GM23338 (cell line): ENCODE data around the gene SFT2D1. TPM values are rescaled to one million over a fixed set of nuclear protein-coding genes. Genes with fewer than 3 reads are reported as not detected.

Experiments used
- ATAC-seq: fragments of 200-7000 bp; cut with Tn5 transposase; 3 replicates; pipeline ENCODE4 v1.9.1; 2020
- DNase-seq: peaks from one replicate; pipeline ENCODE4 v3.0.0-alpha.2; 2015; ENCODE audit warnings: low spot score
- H2AFZ ChIP-seq: fragments of 200-600 bp; sonication (generic); 2 replicates; pipeline ENCODE4 v1.8.0; 2016; ENCODE audit warnings: antibody characterized with exemption, mild to moderate bottlenecking, moderate library complexity
- H3F3A ChIP-seq: fragments of 200-600 bp; sonication (generic); replicated peaks from 2 replicates; pipeline ENCODE4 v1.8.0; 2017; ENCODE audit warnings: antibody characterized with exemption, mixed run types, low read depth
- H3K27ac ChIP-seq: fragments of 200-600 bp; sonication (generic); 2 replicates; pipeline ENCODE4 v1.6.1; 2016; ENCODE audit warnings: low read depth
- H3K27me3 ChIP-seq: fragments of 200-600 bp; sonication (generic); 2 replicates; pipeline ENCODE4 v1.8.0; 2016; ENCODE audit warnings: mild to moderate bottlenecking, mixed run types, moderate library complexity; ENCODE audit not compliant: insufficient read depth
- H3K36me3 ChIP-seq: fragments of 200-600 bp; sonication (generic); 2 replicates; pipeline ENCODE4 v1.8.0; 2016; ENCODE audit warnings: mild to moderate bottlenecking; ENCODE audit not compliant: insufficient read depth
- H3K4me1 ChIP-seq: fragments of 200-600 bp; sonication (generic); 2 replicates; pipeline ENCODE4 v1.8.0; 2016; ENCODE audit warnings: mild to moderate bottlenecking, moderate library complexity; ENCODE audit not compliant: insufficient read depth
- H3K4me2 ChIP-seq: fragments of 200-600 bp; sonication (generic); 2 replicates; pipeline ENCODE4 v1.7.1; 2017; ENCODE audit warnings: mixed run types
- H3K4me3 ChIP-seq: fragments of 200-600 bp; sonication (generic); 2 replicates; pipeline ENCODE4 v1.6.1; 2016; ENCODE audit warnings: mixed run types
- H3K79me2 ChIP-seq: fragments of 200-600 bp; sonication (generic); replicated peaks from 2 replicates; pipeline ENCODE4 v1.8.0; 2017; ENCODE audit warnings: mild to moderate bottlenecking; ENCODE audit not compliant: insufficient read depth
- H3K9me2 ChIP-seq: fragments of 200-600 bp; sonication (generic); 2 replicates; pipeline ENCODE4 v1.8.0; 2017; ENCODE audit not compliant: insufficient read depth
- H4K20me1 ChIP-seq: fragments of 200-600 bp; sonication (generic); replicated peaks from 2 replicates; pipeline ENCODE4 v1.8.0; 2017; ENCODE audit warnings: mild to moderate bottlenecking; ENCODE audit not compliant: insufficient read depth
- H3K27ac Mint-ChIP-seq: 2 replicates; pipeline ENCODE4 v1.8.0; 2020; ENCODE audit warnings: inconsistent platforms, mild to moderate bottlenecking, moderate library complexity, mixed read lengths
- H3K27me3 Mint-ChIP-seq: 3 replicates; pipeline ENCODE4 v1.8.0; 2022; ENCODE audit warnings: low read depth, mild to moderate bottlenecking, moderate library complexity, mixed read lengths, inconsistent platforms; ENCODE audit not compliant: insufficient read depth, poor library complexity
- H3K36me3 Mint-ChIP-seq: 3 replicates; pipeline ENCODE4 v1.8.0; 2021; ENCODE audit warnings: low read depth, mild to moderate bottlenecking, inconsistent platforms, moderate library complexity, mixed read lengths
- H3K4me1 Mint-ChIP-seq: 3 replicates; pipeline ENCODE4 v1.8.0; 2020; ENCODE audit warnings: mild to moderate bottlenecking, inconsistent platforms, mixed read lengths
- H3K4me3 Mint-ChIP-seq: 3 replicates; pipeline ENCODE4 v1.8.0; 2021; ENCODE audit warnings: moderate library complexity, mild to moderate bottlenecking, inconsistent platforms, mixed read lengths
- H3K9me3 Mint-ChIP-seq: 3 replicates; pipeline ENCODE4 v1.8.0; 2020; ENCODE audit warnings: moderate library complexity, mild to moderate bottlenecking, inconsistent platforms, mixed read lengths
- CREB1 ChIP-seq: fragments of 250-450 bp; sonication (Bioruptor Pico); IDR thresholded peaks from 2 replicates; pipeline ENCODE4 v1.5.0; 2020; ENCODE audit warnings: low read depth, mild to moderate bottlenecking, moderate library complexity
- EZH2 ChIP-seq: fragments of 200-600 bp; sonication (generic); IDR thresholded peaks from one replicate; pipeline ENCODE4 v1.8.0; 2017; ENCODE audit warnings: antibody characterized with exemption, mild to moderate bottlenecking, low read depth; ENCODE audit not compliant: unreplicated experiment
- EZH2phosphoT487 ChIP-seq: fragments of 200-600 bp; sonication (generic); IDR thresholded peaks from one replicate; pipeline ENCODE4 v1.8.1; 2018; ENCODE audit warnings: antibody characterized with exemption; ENCODE audit not compliant: unreplicated experiment
- JUNB ChIP-seq: IDR thresholded peaks from one replicate; pipeline ENCODE4 v1.6.1; 2016; ENCODE audit warnings: antibody characterized with exemption; ENCODE audit not compliant: unreplicated experiment
- NANOG ChIP-seq: IDR thresholded peaks from 2 replicates; pipeline ENCODE4 v1.6.1; 2016; ENCODE audit warnings: antibody characterized with exemption, borderline replicate concordance
- POLR2AphosphoS5 ChIP-seq: IDR thresholded peaks from 2 replicates; pipeline ENCODE4 v1.6.1; 2016; ENCODE audit warnings: antibody characterized with exemption, low read depth
- STAT1 ChIP-seq: IDR thresholded peaks from one replicate; pipeline ENCODE4 v1.6.1; 2016; ENCODE audit warnings: antibody characterized with exemption; ENCODE audit not compliant: unreplicated experiment
- ZNF114 ChIP-seq: fragments of 250-450 bp; sonication (Bioruptor Pico); IDR thresholded peaks from 2 replicates; pipeline ENCODE4 v1.5.0; 2020; ENCODE audit warnings: mild to moderate bottlenecking, moderate library complexity
- ZNF331 ChIP-seq: fragments of 250-450 bp; sonication (Bioruptor Pico); IDR thresholded peaks from 2 replicates; pipeline ENCODE4 v1.5.0; 2020; ENCODE audit warnings: low read depth, mild to moderate bottlenecking, moderate library complexity
- polyA plus RNA-seq: library from polyadenylated mRNA; unstranded; fragments of >200 nt; fragmentation: Nextera tagmentation; extraction: Ambion mirVana; gene quantifications from 2 replicates; pipeline ENCODE4 v1.2.1, GENCODE V29; 2016
- total RNA-seq: library from RNA; depleted of rRNA; stranded (reverse); fragments of >200 nt; shearing (Covaris generic); gene quantifications from 2 replicates; pipeline ENCODE4 v1.2.3, GENCODE V29; 2014
- TF ChIP-seq, protein P1 (sequence below): IDR thresholded peaks from 2 replicates; pipeline ENCODE4 v1.6.1; 2016; ENCODE audit warnings: antibody characterized with exemption
- TF ChIP-seq, protein P2 (sequence below), 2 experiments: fragments of 200-600 bp in 1 of 2; sonication (generic) in 1 of 2; conservative IDR thresholded peaks; 2 replicates each; pipeline versions ENCODE4 v1.5.1 to v1.6.1; 2016 to 2017; ENCODE audit warnings: antibody characterized with exemption in 2 of 2, low read depth in 2 of 2, mild to moderate bottlenecking in 2 of 2, moderate library complexity in 1 of 2
- TF ChIP-seq, protein P3 (sequence below): fragments of 250-450 bp; sonication (Bioruptor Pico); IDR thresholded peaks from 2 replicates; pipeline ENCODE4 v1.5.0; 2020; ENCODE audit warnings: mild to moderate bottlenecking, moderate library complexity
- TF ChIP-seq, protein P4 (sequence below): IDR thresholded peaks from one replicate; pipeline ENCODE4 v1.6.1; 2018; ENCODE audit warnings: antibody characterized with exemption; ENCODE audit not compliant: unreplicated experiment

SFT2D1 gene
- total and polyA plus RNA-seq, 2 experiments from 2014 or later = 74.7 to 120 TPM

DNA sequence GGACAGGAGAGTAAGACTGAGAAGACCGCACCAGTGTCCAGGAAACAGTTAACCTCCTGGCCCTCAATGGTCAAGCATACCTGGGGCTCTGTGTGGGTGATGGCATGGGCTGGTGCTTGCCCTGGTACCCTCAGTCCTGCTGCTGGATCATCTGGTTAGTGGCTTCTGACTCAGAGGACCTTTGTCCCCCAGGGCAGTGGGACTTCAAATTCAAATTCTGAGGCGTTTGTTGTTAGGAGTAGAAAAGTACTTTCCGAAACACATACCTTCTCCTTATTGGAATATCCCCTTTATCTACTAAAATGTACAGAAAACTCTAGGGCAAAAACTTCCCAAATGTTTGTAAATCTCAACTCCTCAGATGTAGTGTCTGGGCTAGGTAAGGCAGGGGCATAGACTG is 4.1 kb upstream of the SFT2D1 start:
- Histone ChIP-seq H3K4me3 (no peak overlapping the region), H3K27me3 (no peaks in the 10 kb centered on the region), H3K9me2 (0 out of 2 replicates have a peak, but pooled peaks cover 3% of the 10 kb centered on the region), H3K4me2 (no peak overlapping the region), H2AFZ (no peak overlapping the region), H3F3A (no peaks in the 10 kb centered on the region), H3K27ac (no peak overlapping the region), H4K20me1 (peaks cover 5% of the 10 kb centered on the region), H3K4me1 (peaks cover 11% of the 10 kb centered on the region), H3K79me2 (peaks cover 18% of the 10 kb centered on the region), H3K36me3 (no peaks in the 10 kb centered on the region)
- H3K4me3 Mint-ChIP-seq = no peak overlapping the region
- no peaks in the 10 kb centered on the region; the same call in 2 of the 3 replicates for H3K36me3 Mint-ChIP-seq
- H3K27ac Mint-ChIP-seq = no peak overlapping the region
- no peaks in the 10 kb centered on the region; the same call in 2 of the 3 replicates for H3K9me3 Mint-ChIP-seq
- DNase-seq (no peak), ATAC-seq (no peak)
- peaks cover 7% of the 10 kb centered on the region for H3K27me3 Mint-ChIP-seq
- no peak for TF ChIP-seq JUNB
- TF ChIP-seq ZNF331 (CRISPR knock-in tag) = no peak
- TF ChIP-seq, protein P1, sequence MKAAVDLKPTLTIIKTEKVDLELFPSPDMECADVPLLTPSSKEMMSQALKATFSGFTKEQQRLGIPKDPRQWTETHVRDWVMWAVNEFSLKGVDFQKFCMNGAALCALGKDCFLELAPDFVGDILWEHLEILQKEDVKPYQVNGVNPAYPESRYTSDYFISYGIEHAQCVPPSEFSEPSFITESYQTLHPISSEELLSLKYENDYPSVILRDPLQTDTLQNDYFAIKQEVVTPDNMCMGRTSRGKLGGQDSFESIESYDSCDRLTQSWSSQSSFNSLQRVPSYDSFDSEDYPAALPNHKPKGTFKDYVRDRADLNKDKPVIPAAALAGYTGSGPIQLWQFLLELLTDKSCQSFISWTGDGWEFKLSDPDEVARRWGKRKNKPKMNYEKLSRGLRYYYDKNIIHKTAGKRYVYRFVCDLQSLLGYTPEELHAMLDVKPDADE = no peak
- no peak for TF ChIP-seq STAT1
- TF ChIP-seq NANOG = no peak
- TF ChIP-seq CREB1 (CRISPR knock-in tag) = no peak
- TF ChIP-seq, protein P2, sequence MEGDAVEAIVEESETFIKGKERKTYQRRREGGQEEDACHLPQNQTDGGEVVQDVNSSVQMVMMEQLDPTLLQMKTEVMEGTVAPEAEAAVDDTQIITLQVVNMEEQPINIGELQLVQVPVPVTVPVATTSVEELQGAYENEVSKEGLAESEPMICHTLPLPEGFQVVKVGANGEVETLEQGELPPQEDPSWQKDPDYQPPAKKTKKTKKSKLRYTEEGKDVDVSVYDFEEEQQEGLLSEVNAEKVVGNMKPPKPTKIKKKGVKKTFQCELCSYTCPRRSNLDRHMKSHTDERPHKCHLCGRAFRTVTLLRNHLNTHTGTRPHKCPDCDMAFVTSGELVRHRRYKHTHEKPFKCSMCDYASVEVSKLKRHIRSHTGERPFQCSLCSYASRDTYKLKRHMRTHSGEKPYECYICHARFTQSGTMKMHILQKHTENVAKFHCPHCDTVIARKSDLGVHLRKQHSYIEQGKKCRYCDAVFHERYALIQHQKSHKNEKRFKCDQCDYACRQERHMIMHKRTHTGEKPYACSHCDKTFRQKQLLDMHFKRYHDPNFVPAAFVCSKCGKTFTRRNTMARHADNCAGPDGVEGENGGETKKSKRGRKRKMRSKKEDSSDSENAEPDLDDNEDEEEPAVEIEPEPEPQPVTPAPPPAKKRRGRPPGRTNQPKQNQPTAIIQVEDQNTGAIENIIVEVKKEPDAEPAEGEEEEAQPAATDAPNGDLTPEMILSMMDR (conservative IDR thresholded peaks at IDR 0.05; ENCODE audit: low read depth in 2 of 2) = no peak
- TF ChIP-seq ZNF114 (CRISPR knock-in tag) = no peak
- TF ChIP-seq, protein P3, sequence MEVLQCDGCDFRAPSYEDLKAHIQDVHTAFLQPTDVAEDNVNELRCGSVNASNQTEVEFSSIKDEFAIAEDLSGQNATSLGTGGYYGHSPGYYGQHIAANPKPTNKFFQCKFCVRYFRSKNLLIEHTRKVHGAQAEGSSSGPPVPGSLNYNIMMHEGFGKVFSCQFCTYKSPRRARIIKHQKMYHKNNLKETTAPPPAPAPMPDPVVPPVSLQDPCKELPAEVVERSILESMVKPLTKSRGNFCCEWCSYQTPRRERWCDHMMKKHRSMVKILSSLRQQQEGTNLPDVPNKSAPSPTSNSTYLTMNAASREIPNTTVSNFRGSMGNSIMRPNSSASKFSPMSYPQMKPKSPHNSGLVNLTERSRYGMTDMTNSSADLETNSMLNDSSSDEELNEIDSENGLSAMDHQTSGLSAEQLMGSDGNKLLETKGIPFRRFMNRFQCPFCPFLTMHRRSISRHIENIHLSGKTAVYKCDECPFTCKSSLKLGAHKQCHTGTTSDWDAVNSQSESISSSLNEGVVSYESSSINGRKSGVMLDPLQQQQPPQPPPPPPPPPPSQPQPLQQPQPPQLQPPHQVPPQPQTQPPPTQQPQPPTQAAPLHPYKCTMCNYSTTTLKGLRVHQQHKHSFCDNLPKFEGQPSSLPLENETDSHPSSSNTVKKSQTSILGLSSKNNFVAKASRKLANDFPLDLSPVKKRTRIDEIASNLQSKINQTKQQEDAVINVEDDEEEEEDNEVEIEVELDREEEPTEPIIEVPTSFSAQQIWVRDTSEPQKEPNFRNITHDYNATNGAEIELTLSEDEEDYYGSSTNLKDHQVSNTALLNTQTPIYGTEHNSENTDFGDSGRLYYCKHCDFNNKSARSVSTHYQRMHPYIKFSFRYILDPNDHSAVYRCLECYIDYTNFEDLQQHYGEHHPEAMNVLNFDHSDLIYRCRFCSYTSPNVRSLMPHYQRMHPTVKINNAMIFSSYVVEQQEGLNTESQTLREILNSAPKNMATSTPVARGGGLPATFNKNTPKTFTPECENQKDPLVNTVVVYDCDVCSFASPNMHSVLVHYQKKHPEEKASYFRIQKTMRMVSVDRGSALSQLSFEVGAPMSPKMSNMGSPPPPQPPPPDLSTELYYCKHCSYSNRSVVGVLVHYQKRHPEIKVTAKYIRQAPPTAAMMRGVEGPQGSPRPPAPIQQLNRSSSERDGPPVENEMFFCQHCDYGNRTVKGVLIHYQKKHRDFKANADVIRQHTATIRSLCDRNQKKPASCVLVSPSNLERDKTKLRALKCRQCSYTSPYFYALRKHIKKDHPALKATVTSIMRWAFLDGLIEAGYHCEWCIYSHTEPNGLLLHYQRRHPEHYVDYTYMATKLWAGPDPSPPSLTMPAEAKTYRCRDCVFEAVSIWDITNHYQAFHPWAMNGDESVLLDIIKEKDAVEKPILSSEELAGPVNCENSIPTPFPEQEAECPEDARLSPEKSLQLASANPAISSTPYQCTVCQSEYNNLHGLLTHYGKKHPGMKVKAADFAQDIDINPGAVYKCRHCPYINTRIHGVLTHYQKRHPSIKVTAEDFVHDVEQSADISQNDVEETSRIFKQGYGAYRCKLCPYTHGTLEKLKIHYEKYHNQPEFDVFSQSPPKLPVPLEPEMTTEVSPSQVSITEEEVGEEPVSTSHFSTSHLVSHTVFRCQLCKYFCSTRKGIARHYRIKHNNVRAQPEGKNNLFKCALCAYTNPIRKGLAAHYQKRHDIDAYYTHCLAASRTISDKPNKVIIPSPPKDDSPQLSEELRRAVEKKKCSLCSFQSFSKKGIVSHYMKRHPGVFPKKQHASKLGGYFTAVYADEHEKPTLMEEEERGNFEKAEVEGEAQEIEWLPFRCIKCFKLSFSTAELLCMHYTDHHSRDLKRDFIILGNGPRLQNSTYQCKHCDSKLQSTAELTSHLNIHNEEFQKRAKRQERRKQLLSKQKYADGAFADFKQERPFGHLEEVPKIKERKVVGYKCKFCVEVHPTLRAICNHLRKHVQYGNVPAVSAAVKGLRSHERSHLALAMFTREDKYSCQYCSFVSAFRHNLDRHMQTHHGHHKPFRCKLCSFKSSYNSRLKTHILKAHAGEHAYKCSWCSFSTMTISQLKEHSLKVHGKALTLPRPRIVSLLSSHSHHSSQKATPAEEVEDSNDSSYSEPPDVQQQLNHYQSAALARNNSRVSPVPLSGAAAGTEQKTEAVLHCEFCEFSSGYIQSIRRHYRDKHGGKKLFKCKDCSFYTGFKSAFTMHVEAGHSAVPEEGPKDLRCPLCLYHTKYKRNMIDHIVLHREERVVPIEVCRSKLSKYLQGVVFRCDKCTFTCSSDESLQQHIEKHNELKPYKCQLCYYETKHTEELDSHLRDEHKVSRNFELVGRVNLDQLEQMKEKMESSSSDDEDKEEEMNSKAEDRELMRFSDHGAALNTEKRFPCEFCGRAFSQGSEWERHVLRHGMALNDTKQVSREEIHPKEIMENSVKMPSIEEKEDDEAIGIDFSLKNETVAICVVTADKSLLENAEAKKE = no peak
- TF ChIP-seq, protein P4, sequence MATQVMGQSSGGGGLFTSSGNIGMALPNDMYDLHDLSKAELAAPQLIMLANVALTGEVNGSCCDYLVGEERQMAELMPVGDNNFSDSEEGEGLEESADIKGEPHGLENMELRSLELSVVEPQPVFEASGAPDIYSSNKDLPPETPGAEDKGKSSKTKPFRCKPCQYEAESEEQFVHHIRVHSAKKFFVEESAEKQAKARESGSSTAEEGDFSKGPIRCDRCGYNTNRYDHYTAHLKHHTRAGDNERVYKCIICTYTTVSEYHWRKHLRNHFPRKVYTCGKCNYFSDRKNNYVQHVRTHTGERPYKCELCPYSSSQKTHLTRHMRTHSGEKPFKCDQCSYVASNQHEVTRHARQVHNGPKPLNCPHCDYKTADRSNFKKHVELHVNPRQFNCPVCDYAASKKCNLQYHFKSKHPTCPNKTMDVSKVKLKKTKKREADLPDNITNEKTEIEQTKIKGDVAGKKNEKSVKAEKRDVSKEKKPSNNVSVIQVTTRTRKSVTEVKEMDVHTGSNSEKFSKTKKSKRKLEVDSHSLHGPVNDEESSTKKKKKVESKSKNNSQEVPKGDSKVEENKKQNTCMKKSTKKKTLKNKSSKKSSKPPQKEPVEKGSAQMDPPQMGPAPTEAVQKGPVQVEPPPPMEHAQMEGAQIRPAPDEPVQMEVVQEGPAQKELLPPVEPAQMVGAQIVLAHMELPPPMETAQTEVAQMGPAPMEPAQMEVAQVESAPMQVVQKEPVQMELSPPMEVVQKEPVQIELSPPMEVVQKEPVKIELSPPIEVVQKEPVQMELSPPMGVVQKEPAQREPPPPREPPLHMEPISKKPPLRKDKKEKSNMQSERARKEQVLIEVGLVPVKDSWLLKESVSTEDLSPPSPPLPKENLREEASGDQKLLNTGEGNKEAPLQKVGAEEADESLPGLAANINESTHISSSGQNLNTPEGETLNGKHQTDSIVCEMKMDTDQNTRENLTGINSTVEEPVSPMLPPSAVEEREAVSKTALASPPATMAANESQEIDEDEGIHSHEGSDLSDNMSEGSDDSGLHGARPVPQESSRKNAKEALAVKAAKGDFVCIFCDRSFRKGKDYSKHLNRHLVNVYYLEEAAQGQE = no peak
- TF ChIP-seq EZH2phosphoT487 = no peak
- TF ChIP-seq EZH2 = no peak
- no peak for TF ChIP-seq POLR2AphosphoS5
- H3K4me1 Mint-ChIP-seq = peaks cover 13% of the 10 kb centered on the region
